HepG2 (cell line): ENCODE data around the gene THOP1. TPM values are rescaled to one million over a fixed set of nuclear protein-coding genes. Genes with fewer than 3 reads are reported as not detected.
A peak's percentile ranks its signal among the peaks of the same experiment; 100 is the strongest.

Experiments used
- ATAC-seq: fragments of 200-7000 bp; cut with Tn5 transposase; 3 replicates; pipeline ENCODE4 v1.9.1; 2020; ENCODE audit warnings: mild to moderate bottlenecking, moderate library complexity
- BruUV-seq: library from RNA; stranded (reverse); fragments of 400-500 nt; replicated peaks from 2 replicates; lab custom pipeline; 2021; lab: Mats Ljungman, UMichigan
- CTCF ChIA-PET: fragments of 300-600 bp; formaldehyde crosslinking; extraction: SDS; loops from one replicate; lab custom pipeline; 2021; ENCODE audit warnings: low total read pairs, inconsistent platforms, low intra/inter-chr PET ratio; lab: Yijun Ruan, JAX
- POLR2A ChIA-PET: fragments of 350-600 bp; sonication (Branson Sonifier 250); formaldehyde crosslinking; loops from one replicate; lab custom pipeline; 2020; ENCODE audit warnings: antibody characterized with exemption, inconsistent platforms; lab: Yijun Ruan, JAX
- DNase-seq: peaks from one replicate; pipeline ENCODE4 v3.0.0-alpha.2; 2015; ENCODE audit warnings: low spot score
- FAIRE-seq: peaks from 3 replicates; lab custom pipeline; 2011; peaks lifted over from hg19 to GRCh38; lab: Jason Lieb, UNC
- H2AFZ ChIP-seq: one replicate; pipeline ENCODE4 v1.6.1; 2011; ENCODE audit warnings: low read length, inconsistent platforms
- H3K27ac ChIP-seq: fragments of 300-600 bp; 3 replicates; pipeline ENCODE4 v1.8.0; 2011; ENCODE audit warnings: mixed run types, mild to moderate bottlenecking, mixed read lengths, low read length, inconsistent platforms; ENCODE audit not compliant: insufficient read depth; ENCODE audit errors: extremely low read length
- H3K27me3 ChIP-seq, 2 experiments: fragments of 200-600 bp in 1 of 2; 2 replicates in 1 of 2; 3 replicates in 1 of 2; pipeline versions ENCODE4 v1.6.0 to v1.8.0; 2011; ENCODE audit warnings: low read length in 2 of 2, mild to moderate bottlenecking in 2 of 2, moderate library complexity in 2 of 2, inconsistent platforms in 1 of 2; ENCODE audit not compliant: insufficient read depth in 2 of 2, control insufficient read depth in 1 of 2
- H3K36me3 ChIP-seq, 2 experiments: fragments of 200-600 bp in 1 of 2; replicated peaks in 1 of 2; 2 replicates in 1 of 2; 3 replicates in 1 of 2; pipeline versions ENCODE4 v1.5.1 to v1.8.0; 2011; ENCODE audit warnings: low read length in 2 of 2, inconsistent platforms in 1 of 2; ENCODE audit not compliant: insufficient read depth in 2 of 2, control insufficient read depth in 1 of 2
- H3K4me1 ChIP-seq: 2 replicates; pipeline ENCODE4 v1.5.1; 2012; ENCODE audit warnings: low read length, inconsistent platforms; ENCODE audit not compliant: insufficient read depth
- H3K4me2 ChIP-seq: 2 replicates; pipeline ENCODE4 v1.6.0; 2011; ENCODE audit warnings: low read depth, low read length, inconsistent platforms
- H3K4me3 ChIP-seq, 3 experiments: fragments of 200-600 bp in 1 of 3; sonication (generic), shearing (Covaris generic) in 1 of 3; replicated peaks in 1 of 3; 2 replicates each; pipeline ENCODE4 v1.5.1; 2011 to 2016; ENCODE audit warnings: low read length in 3 of 3, inconsistent platforms in 2 of 3, low read depth in 2 of 3, mild to moderate bottlenecking in 2 of 3, control low read depth in 1 of 3, mixed read lengths in 1 of 3; ENCODE audit not compliant: insufficient read depth in 1 of 3
- H3K79me2 ChIP-seq: one replicate; pipeline ENCODE4 v1.6.1; 2011; ENCODE audit warnings: low read length, inconsistent platforms; ENCODE audit not compliant: insufficient read depth
- H3K9ac ChIP-seq: 2 replicates; pipeline ENCODE4 v1.6.0; 2011; ENCODE audit warnings: mild to moderate bottlenecking, low read depth, low read length, inconsistent platforms; ENCODE audit not compliant: insufficient read depth
- H3K9me3 ChIP-seq: 2 replicates; pipeline ENCODE4 v1.5.1; 2012; ENCODE audit warnings: mild to moderate bottlenecking, low read length
- H4K20me1 ChIP-seq: 2 replicates; pipeline ENCODE4 v1.6.0; 2011; ENCODE audit warnings: inconsistent platforms, mild to moderate bottlenecking, low read length, moderate library complexity; ENCODE audit not compliant: insufficient read depth
- ATF7-NPFF ChIP-seq: sonication (generic); formaldehyde crosslinking; IDR thresholded peaks from 2 replicates; pipeline ENCODE4 v1.8.1; 2023; ENCODE audit warnings: mild to moderate bottlenecking, low read depth, missing genetic modification reagents, moderate library complexity
- CEBPB ChIP-seq: IDR thresholded peaks from 2 replicates; pipeline ENCODE4 v1.6.1; 2011; ENCODE audit warnings: low read depth, low read length, improper control_type of control experiment, borderline replicate concordance
- EP300 ChIP-seq, 3 experiments: sonication (generic) in 1 of 3; formaldehyde crosslinking in 1 of 3; IDR thresholded peaks; 2 replicates each; pipeline versions ENCODE4 v1.5.1 to v1.6.1; 2011 to 2020; ENCODE audit warnings: low read depth in 2 of 3, low read length in 2 of 3, borderline replicate concordance in 1 of 3, improper control_type of control experiment in 1 of 3, mild to moderate bottlenecking in 1 of 3, missing genetic modification reagents in 1 of 3, moderate library complexity in 1 of 3
- HIVEP1 ChIP-seq: sonication (generic); formaldehyde crosslinking; IDR thresholded peaks from 2 replicates; pipeline ENCODE4 v1.4.0; 2020; ENCODE audit warnings: mild to moderate bottlenecking, missing genetic modification reagents
- MAFG ChIP-seq: sonication (generic); formaldehyde crosslinking; IDR thresholded peaks from 2 replicates; pipeline ENCODE4 v1.5.1; 2020; ENCODE audit warnings: mild to moderate bottlenecking, missing genetic modification reagents
- RBAK ChIP-seq: sonication (generic); formaldehyde crosslinking; IDR thresholded peaks from 2 replicates; pipeline ENCODE4 v1.5.1; 2020; ENCODE audit warnings: mild to moderate bottlenecking, missing genetic modification reagents
- SALL1 ChIP-seq: sonication (generic); formaldehyde crosslinking; IDR thresholded peaks from 2 replicates; pipeline ENCODE4 v1.8.0; 2022; ENCODE audit warnings: mild to moderate bottlenecking, missing genetic modification reagents
- TAF15 ChIP-seq: fragments of 200-400 bp; formaldehyde crosslinking; IDR thresholded peaks from one replicate; pipeline ENCODE4 v1.6.1; 2018; ENCODE audit warnings: mild to moderate bottlenecking, low read depth, low read length; ENCODE audit not compliant: poor library complexity, severe bottlenecking
- U2AF2 ChIP-seq: fragments of 200-400 bp; formaldehyde crosslinking; IDR thresholded peaks from 2 replicates; pipeline ENCODE4 v1.6.1; 2017; ENCODE audit warnings: low read depth, mild to moderate bottlenecking, low read length
- ZBTB42 ChIP-seq: sonication (generic); formaldehyde crosslinking; IDR thresholded peaks from 2 replicates; pipeline ENCODE4 v1.5.0; 2020; ENCODE audit warnings: mild to moderate bottlenecking, missing genetic modification reagents
- ZGPAT ChIP-seq: IDR thresholded peaks from 2 replicates; pipeline ENCODE4 v1.6.1; 2016; ENCODE audit warnings: mild to moderate bottlenecking
- ZNF446 ChIP-seq: sonication (generic); formaldehyde crosslinking; IDR thresholded peaks from 2 replicates; pipeline ENCODE4 v1.5.0; 2020; ENCODE audit warnings: mild to moderate bottlenecking, missing genetic modification reagents
- ZNF550 ChIP-seq: sonication (generic); formaldehyde crosslinking; IDR thresholded peaks from 2 replicates; pipeline ENCODE4 v1.4.0; 2020; ENCODE audit warnings: mild to moderate bottlenecking, missing genetic modification reagents, borderline replicate concordance
- ZNF768 ChIP-seq: sonication (generic); formaldehyde crosslinking; IDR thresholded peaks from 2 replicates; pipeline ENCODE4 v1.4.0; 2020; ENCODE audit warnings: missing genetic modification reagents
- WGBS: methylation state at CpG from one replicate; pipeline ENCODE4 v1.1.6; 2017; ENCODE audit warnings: low lambda C conversion rate; 5-methylcytosine and 5-hydroxymethylcytosine counted together
- in situ Hi-C: cut with HindIII; loops from 2 replicates; pipeline ENCODE4 v1.10.0; 2017; ENCODE audit warnings: low pct_unique_long_range_greater_than_20kb; ENCODE audit not compliant: extremely low pct_ligation_motif_present
- intact Hi-C: fragments of 100-400 bp; cut with micrococcal nuclease; formaldehyde crosslinking; loops from one replicate; pipeline ENCODE4 v1.10.0; 2022; ENCODE audit not compliant: unreplicated experiment
- polyA plus RNA-seq, 8 experiments: library from polyadenylated mRNA; depleted of rRNA in 3 of 8; stranded (reverse) in 7 of 8; unstranded in 1 of 8; fragments of >200 nt; fragmentation: Illumina TruSeq in 4 of 8; extraction: Trizol in 4 of 8; gene quantifications; 2 replicates each; pipeline versions ENCODE4 v1.2.1 to v1.2.3, GENCODE V29; 2011 to 2016; ENCODE audit warnings: low read depth in 4 of 8, missing spikeins in 1 of 8, mixed read lengths in 1 of 8; ENCODE audit not compliant: insufficient read depth in 1 of 8
- total RNA-seq, 5 experiments: library from RNA; depleted of rRNA; stranded (reverse); fragments of >200 nt; fragmentation: Illumina TruSeq; extraction: Trizol; gene quantifications; 2 replicates each; pipeline ENCODE4 v1.2.3, GENCODE V29; 2016; ENCODE audit warnings: low read depth in 1 of 5

Gene THOP1
- total and polyA plus RNA-seq, 2 of the 13 experiments (the other 11 are each of a cell fraction or from before 2014, with no cell fraction given): 74.4 to 116 TPM

DNA sequence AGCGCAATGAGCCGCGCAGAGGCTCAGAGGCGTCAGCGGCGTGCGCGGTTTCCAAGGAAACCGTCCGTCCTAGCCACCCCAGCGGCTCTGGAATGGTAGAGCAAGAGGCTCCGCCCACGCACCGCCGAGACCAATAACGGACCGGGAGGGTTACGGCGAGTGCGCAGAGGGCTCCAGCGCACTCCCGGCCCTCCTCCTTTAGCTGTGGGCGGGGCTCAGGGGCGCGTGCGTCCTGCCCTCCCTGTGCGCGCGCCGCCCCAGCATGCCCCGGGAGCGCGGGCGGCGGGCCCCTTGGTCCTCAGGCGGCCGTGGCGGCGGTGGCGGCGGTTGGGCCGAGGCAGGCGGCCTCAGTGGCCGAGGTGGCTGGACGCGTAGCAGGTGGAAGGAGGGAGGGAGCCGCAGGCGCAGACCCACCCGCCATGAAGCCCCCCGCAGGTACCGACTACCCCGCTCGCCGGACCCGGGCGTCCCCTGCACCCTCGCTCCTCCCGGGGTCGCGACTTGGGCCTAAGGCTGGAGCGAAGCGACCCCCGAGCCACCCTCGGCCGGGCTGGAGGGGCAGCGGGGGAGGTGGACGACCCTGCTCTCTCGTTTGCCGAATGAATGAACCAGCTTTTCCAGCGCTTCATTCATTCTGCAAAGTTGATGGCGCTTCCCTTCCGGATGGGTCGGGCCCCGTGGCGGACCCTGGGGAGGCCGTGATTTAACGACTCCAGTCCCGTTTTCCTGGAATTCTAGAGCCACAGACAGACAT lies at the start of gene THOP1 (continued):
- no peak for TF ChIP-seq ZNF550 (CRISPR knock-in tag)
- TF ChIP-seq MAFG (CRISPR knock-in tag): no peak
- 0 out of 2 replicates have a peak, but pooled peaks have one; percentile 7 for TF ChIP-seq ZBTB42 (CRISPR knock-in tag)
- TF ChIP-seq SALL1 (CRISPR knock-in tag): peak; percentile 60; the same call in 1 of the 2 replicates
- TF ChIP-seq ATF7-NPFF: peak; percentile 73
- TF ChIP-seq EP300 (IDR thresholded peaks at IDR 0.05; ENCODE audit: low read depth in 2 of 2, low read length in 2 of 2): no peak; a peak in 1 of 4 replicates
- TF ChIP-seq EP300 (CRISPR knock-in tag; IDR thresholded peaks at IDR 0.05; ENCODE audit: borderline replicate concordance): no peak
- TF ChIP-seq ZNF446 (CRISPR knock-in tag): peak; percentile 88
- TF ChIP-seq ZGPAT (CRISPR knock-in tag): peak; percentile 56; the same call in 1 of the 2 replicates
- no peak for TF ChIP-seq TAF15

DNA sequence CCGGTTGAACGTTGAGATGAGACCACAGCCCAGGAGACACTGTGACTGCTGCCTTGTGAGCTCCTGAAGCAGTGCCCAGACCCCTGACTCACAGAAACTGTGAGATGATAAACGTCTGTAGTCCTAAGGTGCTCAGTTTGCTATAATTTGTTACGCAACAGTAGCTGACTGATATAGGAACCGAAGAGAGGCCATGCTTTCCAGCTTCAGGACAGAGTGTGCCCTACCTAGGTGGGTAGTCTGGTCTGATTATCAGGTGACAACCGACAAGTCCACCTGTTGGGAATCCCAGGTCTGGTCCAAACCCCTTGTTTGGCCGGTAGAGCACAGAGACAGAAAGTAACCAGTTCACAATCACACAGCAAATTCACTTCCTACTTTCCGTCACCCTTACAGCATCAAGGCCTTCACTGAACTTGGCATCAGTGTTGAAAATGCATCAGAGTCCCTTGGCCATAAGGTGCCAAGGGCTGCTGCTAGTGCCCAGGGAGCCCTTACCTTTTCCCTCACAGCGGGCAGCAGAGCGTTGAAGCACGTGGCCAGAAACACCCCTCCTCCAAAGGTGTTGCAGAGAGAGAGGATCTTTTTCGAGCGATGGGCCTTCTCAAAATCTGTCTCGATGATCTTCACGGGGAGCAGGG lies 48.6 kb upstream of the THOP1 start:
- H2AFZ ChIP-seq: no peak overlapping the region
- H3K9me3 ChIP-seq: no peaks in the 10 kb centered on the region
- TF ChIP-seq HIVEP1: no peak
- peak; percentile 56; the same call in 1 of the 2 replicates for TF ChIP-seq RBAK (CRISPR knock-in tag)
- peak; percentile 80 for TF ChIP-seq ZNF768
- TF ChIP-seq CEBPB: peak; percentile 83
- no peak for TF ChIP-seq U2AF2
- H3K4me2 ChIP-seq: no peak overlapping the region
- DNase-seq: no peak
- no peaks in the 10 kb centered on the region; a peak in 1 of 5 replicates for H3K27me3 ChIP-seq
- CTCF ChIA-PET: no interaction called here
- no peak overlapping the region for H3K9ac ChIP-seq
- in situ Hi-C loops (no loop called here), intact Hi-C loops (no loop called here)
- no peak for ATAC-seq
- H3K4me1 ChIP-seq: no peaks in the 10 kb centered on the region; the same call in 1 of the 2 replicates
- peaks cover 5 to 30% of the 10 kb centered on the region in 2 experiments; a peak in 3 of 5 replicates for H3K36me3 ChIP-seq
- peaks cover 4% of the 10 kb centered on the region for H3K79me2 ChIP-seq
- no TSS peak for BruUV-seq
- whole genome bisulfite sequencing: 98% methylated on average over 10 of the region's 15 CpGs
- H3K4me3 ChIP-seq: no peak overlapping the region
- POLR2A ChIA-PET: no interaction called here
- H4K20me1 ChIP-seq: no peaks in the 10 kb centered on the region
- H3K27ac ChIP-seq: no peak overlapping the region
- no peak for FAIRE-seq
